ENCODE results near the gene FIG4. TPM values are rescaled to one million over a fixed set of nuclear protein-coding genes. Genes with fewer than 3 reads are reported as not detected.
"Not testable (repeated sequence)": the region's sequence is repeated elsewhere in the genome, so short reads cannot be mapped to it uniquely, and the experiment has no call there.

The FIG4 gene
- polyA plus RNA-seq, 1 experiment: 11.2 TPM

DNA sequence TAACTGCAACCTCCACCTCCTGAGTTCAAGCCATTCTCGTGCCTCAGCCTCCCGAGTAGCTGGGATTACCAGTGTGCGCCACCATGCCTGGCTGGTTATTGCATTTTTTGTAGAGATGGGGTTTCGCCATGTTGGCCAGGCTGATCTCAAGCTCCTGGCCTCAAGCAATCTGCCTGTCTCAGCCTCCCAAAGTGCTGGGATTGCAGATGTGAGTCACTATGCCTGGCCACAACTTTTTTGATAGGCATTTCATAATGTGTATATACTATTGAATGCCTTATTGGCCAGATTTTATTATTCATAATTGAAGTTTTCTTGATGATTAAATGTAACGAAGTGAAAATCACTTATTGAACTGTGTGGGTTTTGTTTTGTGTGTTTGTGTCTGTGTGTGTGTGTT is 27.9 kb downstream of the FIG4 start:
- no peak for TF ChIP-seq CTCF (IDR thresholded peaks at IDR 0.05; ENCODE audit: insufficient read depth, low read depth, low read length)
- H3K27me3 ChIP-seq (ENCODE audit: control insufficient read depth, insufficient read depth, low read length): no peaks in the 10 kb centered on the region
- ChIA-PET POLR2A (no interaction called here), CTCF (interaction anchor here (1.4 kb wide), 1 partner anchor 321 kb away, joined by 4 read pairs; no protein-coding TSS in a partner anchor)
- DNase-seq (ENCODE audit: low read depth): no peak
- no peak overlapping the region for H3K4me3 ChIP-seq (ENCODE audit: low read depth, low read length)
- H3K36me3 ChIP-seq (ENCODE audit: control insufficient read depth, insufficient read depth, low read length): no peaks in the 10 kb centered on the region

GRCh38 chr6:109720311-109720710 is 29.2 kb downstream of the FIG4 start:
- no peaks in the 10 kb centered on the region for H3K27me3 ChIP-seq (ENCODE audit: control insufficient read depth, insufficient read depth, low read length)
- H3K4me3 ChIP-seq (ENCODE audit: low read depth, low read length): no peak overlapping the region
- ChIA-PET POLR2A (no interaction called here), CTCF (interaction anchor here (1.3 to 1.4 kb wide), 2 partner anchors 45 to 320 kb away, joined by 3 to 4 read pairs; no protein-coding TSS in a partner anchor)
- H3K36me3 ChIP-seq (ENCODE audit: control insufficient read depth, insufficient read depth, low read length): no peaks in the 10 kb centered on the region
- TF ChIP-seq CTCF (IDR thresholded peaks at IDR 0.05; ENCODE audit: insufficient read depth, low read depth, low read length): no peak
- DNase-seq (ENCODE audit: low read depth): no peak

DNA sequence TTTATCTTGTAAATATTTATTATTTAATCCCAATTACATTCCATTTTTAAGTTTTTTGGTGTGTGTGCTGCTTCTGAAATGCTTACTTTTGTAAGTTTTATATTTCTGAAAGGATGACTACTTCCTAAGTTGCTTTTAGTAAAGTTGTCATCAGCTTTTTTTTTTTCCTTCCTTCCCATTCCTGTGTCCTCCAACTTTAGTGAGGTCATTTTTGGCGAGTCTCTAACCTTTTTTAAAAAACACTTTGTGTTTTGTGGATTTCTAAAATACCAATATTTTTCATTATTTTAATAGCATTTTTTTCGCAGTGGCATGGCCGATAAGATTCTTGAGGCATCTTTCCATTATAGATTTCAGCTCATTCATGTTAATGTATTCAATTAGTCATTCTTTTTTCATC is 30.9 kb downstream of the FIG4 start:
- POLR2A ChIA-PET: no interaction called here
- no peak for TF ChIP-seq CTCF (IDR thresholded peaks at IDR 0.05; ENCODE audit: insufficient read depth, low read depth, low read length)
- no peaks in the 10 kb centered on the region for H3K27me3 ChIP-seq (ENCODE audit: control insufficient read depth, insufficient read depth, low read length)
- CTCF ChIA-PET: interaction anchor here (1.1 to 1.6 kb wide), 3 partner anchors 17 to 317 kb away, joined by 3 to 6 read pairs (median 3); no protein-coding TSS in a partner anchor
- no peaks in the 10 kb centered on the region for H3K36me3 ChIP-seq (ENCODE audit: control insufficient read depth, insufficient read depth, low read length)
- DNase-seq (ENCODE audit: low read depth): no peak
- H3K4me3 ChIP-seq (ENCODE audit: low read depth, low read length): no peak overlapping the region

DNA sequence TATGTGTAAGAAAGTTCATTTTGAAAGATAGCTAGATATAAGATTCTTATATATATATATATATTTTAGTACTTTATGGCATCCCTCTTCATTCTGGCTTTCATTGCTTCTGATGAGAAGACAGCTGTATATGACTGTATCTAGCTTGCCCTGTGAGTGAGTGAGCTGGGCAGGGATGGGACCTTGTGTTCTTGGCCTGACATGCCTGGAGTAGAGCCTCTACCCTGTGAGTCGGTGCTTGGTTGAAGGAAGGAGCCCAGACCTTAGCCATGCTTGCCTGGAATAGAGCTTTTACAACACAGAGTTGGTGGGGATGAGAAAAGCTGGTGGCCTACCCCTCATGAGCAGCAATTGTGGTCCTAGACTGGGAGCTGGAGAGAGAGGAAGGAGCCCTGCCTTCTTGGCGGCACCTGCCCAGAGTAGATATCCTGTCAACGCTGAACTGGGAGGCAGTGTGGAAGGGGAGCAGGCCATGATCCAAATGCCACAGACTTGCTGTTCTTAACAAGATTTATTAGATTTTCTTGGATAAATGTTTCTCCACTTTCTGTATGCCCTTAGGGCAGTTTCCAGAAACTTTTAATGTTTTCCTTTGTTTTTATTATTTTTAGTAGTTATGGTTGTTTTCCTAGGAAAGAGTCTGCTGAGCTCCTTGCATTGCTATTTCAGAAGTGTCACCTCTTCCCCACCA is 31.6 kb downstream of the FIG4 start:
- no peak for TF ChIP-seq CTCF (IDR thresholded peaks at IDR 0.05; ENCODE audit: insufficient read depth, low read depth, low read length)
- ChIA-PET CTCF (interaction anchor here (0.7 to 1.6 kb wide), 5 partner anchors 13 to 317 kb away, joined by 3 to 6 read pairs (median 3); no protein-coding TSS in a partner anchor), POLR2A (no interaction called here)
- no peaks in the 10 kb centered on the region for H3K36me3 ChIP-seq (ENCODE audit: control insufficient read depth, insufficient read depth, low read length)
- H3K4me3 ChIP-seq (ENCODE audit: low read depth, low read length): no peak overlapping the region
- no peak for DNase-seq (ENCODE audit: low read depth)
- H3K27me3 ChIP-seq (ENCODE audit: control insufficient read depth, insufficient read depth, low read length): no peaks in the 10 kb centered on the region

DNA sequence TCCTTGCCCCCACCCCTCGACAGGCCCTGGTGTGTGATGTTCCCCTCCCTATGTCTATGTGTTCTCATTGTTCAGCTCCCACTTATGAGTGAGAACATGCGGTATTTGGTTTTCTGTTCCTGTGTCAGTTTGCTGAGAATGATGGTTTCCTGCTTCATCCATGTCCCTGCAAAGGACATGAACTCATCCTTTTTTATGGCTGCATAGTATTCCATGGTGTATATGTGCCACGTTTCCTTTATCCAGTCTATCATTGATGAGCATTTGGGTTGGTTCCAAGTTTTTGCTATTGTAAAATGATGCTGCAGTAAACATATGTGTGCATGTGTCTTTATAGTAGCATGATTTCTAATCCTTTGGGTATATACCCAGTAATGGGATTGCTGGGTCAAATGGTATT is 34.2 kb downstream of the FIG4 start:
- H3K36me3 ChIP-seq (ENCODE audit: control insufficient read depth, insufficient read depth, low read length); DNase-seq (ENCODE audit: low read depth); POLR2A ChIA-PET; H3K4me3 ChIP-seq (ENCODE audit: low read depth, low read length); H3K27me3 ChIP-seq (ENCODE audit: control insufficient read depth, insufficient read depth, low read length): not testable (repeated sequence)
- CTCF ChIA-PET: interaction anchor here (1.5 kb wide), 1 partner anchor 28 kb away, joined by 4 read pairs; no protein-coding TSS in a partner anchor

Measured in BJ (cell line).